Colonic mucosa (tissue), 4 donors: ENCODE data around the gene ELMO1. TPM values are rescaled to one million over a fixed set of nuclear protein-coding genes. Genes with fewer than 3 reads are reported as not detected.

ENCODE experiments used
- DNase-seq: peaks from one replicate; pipeline ENCODE4 v3.0.0-alpha.2; 2020
- H3K27ac ChIP-seq: fragments of 200-600 bp; one replicate; pipeline ENCODE4 v1.8.0; 2021
- H3K27me3 ChIP-seq: fragments of 200-600 bp; one replicate; pipeline ENCODE4 v1.8.0; 2021
- H3K36me3 ChIP-seq: fragments of 200-600 bp; one replicate; pipeline ENCODE4 v1.8.0; 2021
- H3K4me1 ChIP-seq: fragments of 200-600 bp; one replicate; pipeline ENCODE4 v1.8.0; 2021; ENCODE audit warnings: mild to moderate bottlenecking
- H3K4me3 ChIP-seq: fragments of 200-600 bp; one replicate; pipeline ENCODE4 v1.8.0; 2021
- H3K9ac ChIP-seq, 2 donors: one replicate each; pipeline ENCODE4 v1.7.0; 2013; ENCODE audit warnings: control low read depth in 2 of 2, low read depth in 2 of 2, low read length in 2 of 2
- H3K9me3 ChIP-seq: fragments of 200-600 bp; one replicate; pipeline ENCODE4 v1.8.0; 2021
- intact Hi-C: fragments of 100-400 bp; cut with DNase I; formaldehyde crosslinking; loops from one replicate; pipeline ENCODE4 v1.14.1; 2022
- total RNA-seq, 2 donors: library from RNA; stranded (reverse); fragmentation: NEBNext Ultra II Directional in 1 of 2; extraction: Animal tissue kit (Norgen Biotek cat#: 25700) in 1 of 2; gene quantifications; one replicate each; pipeline ENCODE4 v1.2.1, GENCODE V29; 2021
- TF ChIP-seq, protein P1 (sequence below): fragments of 200-600 bp; IDR thresholded peaks from one replicate; pipeline ENCODE4 v1.8.0; 2022; ENCODE audit warnings: antibody characterized with exemption, mild to moderate bottlenecking
- donor health status: healthy.
- donor health status: DM: no; HTN: no; CAD: no.
- donor health status: DM: no; HTN: no; CAD: no.

ELMO1 gene
- total RNA-seq, 2 donors from 2014 or later: 4.2 to 4.7 TPM

DNA sequence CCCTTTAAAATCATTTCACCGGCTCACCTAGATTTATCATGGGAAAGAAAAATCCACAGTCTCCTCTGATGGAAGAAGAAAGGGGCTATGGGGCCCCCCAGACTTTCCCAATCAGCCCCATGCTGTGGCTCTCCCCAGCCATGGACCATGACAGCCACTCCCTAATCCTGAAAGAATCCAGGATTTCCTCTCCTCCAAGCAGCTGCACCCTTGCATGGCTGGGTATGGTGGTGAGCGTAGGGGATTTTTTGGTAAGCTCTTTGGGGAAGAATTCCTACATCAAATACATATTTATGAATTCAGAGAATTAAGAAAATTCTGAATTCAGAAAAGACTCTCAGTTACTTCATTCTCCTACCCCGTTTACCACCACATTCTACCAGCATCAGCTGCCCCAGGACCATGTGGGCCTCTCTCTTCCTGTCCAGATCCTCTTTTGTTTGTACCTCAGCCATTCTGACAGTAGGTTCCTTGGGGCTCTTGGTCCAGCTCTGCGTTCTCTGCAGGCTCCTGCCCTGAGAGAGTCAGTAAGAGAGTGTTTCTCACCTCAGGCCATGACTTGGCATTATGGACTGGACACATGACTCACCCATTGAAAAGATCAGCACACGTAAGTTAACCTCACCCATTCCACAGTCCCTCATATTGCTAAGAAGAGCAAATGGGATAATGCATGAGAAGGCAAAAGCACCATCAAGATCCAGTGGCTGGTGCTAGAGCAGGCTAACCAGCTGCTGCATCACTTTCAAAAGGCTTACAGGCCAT, 337.8 kb downstream of the ELMO1 start:
- no peak overlapping the region for H3K27ac ChIP-seq

DNA sequence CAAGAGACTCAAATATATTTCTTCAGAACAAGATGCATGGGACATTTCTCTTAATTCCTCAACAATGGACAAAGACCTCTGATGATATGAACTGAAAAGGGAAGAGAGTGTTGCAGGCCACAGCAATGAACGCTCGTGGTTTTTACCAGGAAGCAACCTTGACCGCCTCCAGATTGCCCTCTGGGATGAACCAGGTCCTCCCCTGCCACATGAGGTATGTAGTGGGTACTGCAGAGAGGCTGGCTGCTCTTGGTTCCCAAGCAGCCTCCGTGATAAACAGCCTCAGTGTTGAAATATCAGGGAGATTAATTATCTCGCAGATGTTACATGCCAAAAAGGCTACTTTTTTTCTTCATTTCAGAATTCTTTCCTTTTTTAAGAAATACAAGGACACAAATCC, 338.8 kb downstream of the ELMO1 start:
- TF ChIP-seq, protein P1, sequence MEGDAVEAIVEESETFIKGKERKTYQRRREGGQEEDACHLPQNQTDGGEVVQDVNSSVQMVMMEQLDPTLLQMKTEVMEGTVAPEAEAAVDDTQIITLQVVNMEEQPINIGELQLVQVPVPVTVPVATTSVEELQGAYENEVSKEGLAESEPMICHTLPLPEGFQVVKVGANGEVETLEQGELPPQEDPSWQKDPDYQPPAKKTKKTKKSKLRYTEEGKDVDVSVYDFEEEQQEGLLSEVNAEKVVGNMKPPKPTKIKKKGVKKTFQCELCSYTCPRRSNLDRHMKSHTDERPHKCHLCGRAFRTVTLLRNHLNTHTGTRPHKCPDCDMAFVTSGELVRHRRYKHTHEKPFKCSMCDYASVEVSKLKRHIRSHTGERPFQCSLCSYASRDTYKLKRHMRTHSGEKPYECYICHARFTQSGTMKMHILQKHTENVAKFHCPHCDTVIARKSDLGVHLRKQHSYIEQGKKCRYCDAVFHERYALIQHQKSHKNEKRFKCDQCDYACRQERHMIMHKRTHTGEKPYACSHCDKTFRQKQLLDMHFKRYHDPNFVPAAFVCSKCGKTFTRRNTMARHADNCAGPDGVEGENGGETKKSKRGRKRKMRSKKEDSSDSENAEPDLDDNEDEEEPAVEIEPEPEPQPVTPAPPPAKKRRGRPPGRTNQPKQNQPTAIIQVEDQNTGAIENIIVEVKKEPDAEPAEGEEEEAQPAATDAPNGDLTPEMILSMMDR: no peak
- H3K4me3 ChIP-seq: no peak overlapping the region

More for the DNA sequence above, 337.8 kb downstream of the ELMO1 start:
- no peak overlapping the region for H3K4me3 ChIP-seq
- TF ChIP-seq, protein P1: no peak
- no peaks in the 10 kb centered on the region for H3K27me3 ChIP-seq
- intact Hi-C loops: no loop called here
- no peaks in the 10 kb centered on the region for H3K4me1 ChIP-seq
- no peak overlapping the region for H3K9ac ChIP-seq
- H3K9me3 ChIP-seq: no peaks in the 10 kb centered on the region
- DNase-seq: no peak
- H3K36me3 ChIP-seq: no peaks in the 10 kb centered on the region

DNA sequence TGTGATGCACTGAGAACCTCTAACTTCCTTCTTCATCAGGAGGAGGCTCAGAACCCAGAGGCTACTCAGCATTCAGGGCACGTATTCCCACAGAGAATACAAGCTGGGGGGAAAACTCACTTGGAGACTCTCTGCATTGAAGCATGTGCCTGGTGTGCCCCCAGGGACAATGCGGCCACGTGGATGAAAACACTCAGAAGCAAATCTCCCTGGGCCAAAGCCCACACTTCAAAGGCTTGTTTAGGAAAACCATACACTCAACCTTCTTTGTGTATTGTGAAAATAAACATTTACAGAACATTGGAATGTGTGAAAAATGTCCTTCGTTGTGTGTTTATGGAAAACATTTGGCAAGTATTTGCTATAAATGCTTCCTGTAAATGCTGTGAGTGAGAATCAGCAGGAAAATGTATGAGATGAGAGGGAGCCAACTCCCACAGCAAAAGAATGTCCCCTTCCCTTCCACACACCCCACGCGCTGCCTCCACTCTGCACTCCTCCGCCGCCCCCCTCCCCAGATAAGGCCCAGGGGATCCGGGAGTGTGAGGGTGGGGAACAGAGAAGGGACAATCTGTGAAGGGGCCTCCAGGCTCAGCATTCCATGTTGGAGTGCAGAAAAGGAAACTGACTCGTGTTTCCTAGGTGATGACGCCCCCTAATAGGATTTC, 339.5 kb downstream of the ELMO1 start:
- Histone ChIP-seq H3K4me3 (no peak overlapping the region), H3K9ac (no peak overlapping the region), H3K27ac (no peak overlapping the region), H3K9me3 (no peaks in the 10 kb centered on the region), H3K27me3 (no peaks in the 10 kb centered on the region), H3K4me1 (no peaks in the 10 kb centered on the region), H3K36me3 (no peaks in the 10 kb centered on the region)
- intact Hi-C loops: no loop called here
- no peak for DNase-seq
- TF ChIP-seq, protein P1: no peak

More for the DNA sequence above, 338.8 kb downstream of the ELMO1 start:
- Histone ChIP-seq H3K27ac (no peak overlapping the region), H3K4me1 (no peaks in the 10 kb centered on the region), H3K9me3 (no peaks in the 10 kb centered on the region), H3K36me3 (no peaks in the 10 kb centered on the region), H3K27me3 (no peaks in the 10 kb centered on the region), H3K9ac (no peak overlapping the region)
- intact Hi-C loops: no loop called here
- DNase-seq: no peak

DNA sequence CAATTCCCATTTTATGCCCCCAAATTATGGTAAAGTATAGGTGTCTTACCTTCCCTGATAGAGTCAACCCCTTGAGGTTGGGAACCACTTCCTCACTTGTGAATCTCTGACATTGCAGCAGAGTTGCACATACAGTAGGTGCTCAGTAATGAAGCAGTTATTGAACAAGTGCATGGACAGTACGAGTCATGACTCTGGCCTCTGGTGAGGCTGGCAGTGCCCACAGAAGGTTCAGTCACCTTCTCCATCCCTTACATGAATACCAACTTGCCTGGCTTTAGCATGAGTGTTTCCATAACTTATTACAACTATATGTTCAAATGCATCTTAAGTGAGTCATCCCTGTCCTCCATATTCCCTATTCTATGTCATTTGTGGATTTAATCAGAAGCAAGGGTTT, 340.0 kb downstream of the ELMO1 start:
- DNase-seq: no peak
- Histone ChIP-seq H3K27ac (no peak overlapping the region), H3K27me3 (no peaks in the 10 kb centered on the region), H3K9me3 (no peaks in the 10 kb centered on the region), H3K9ac (no peak overlapping the region), H3K4me3 (no peak overlapping the region), H3K36me3 (no peaks in the 10 kb centered on the region), H3K4me1 (no peaks in the 10 kb centered on the region)
- TF ChIP-seq, protein P1: no peak
- intact Hi-C loops: no loop called here

DNA sequence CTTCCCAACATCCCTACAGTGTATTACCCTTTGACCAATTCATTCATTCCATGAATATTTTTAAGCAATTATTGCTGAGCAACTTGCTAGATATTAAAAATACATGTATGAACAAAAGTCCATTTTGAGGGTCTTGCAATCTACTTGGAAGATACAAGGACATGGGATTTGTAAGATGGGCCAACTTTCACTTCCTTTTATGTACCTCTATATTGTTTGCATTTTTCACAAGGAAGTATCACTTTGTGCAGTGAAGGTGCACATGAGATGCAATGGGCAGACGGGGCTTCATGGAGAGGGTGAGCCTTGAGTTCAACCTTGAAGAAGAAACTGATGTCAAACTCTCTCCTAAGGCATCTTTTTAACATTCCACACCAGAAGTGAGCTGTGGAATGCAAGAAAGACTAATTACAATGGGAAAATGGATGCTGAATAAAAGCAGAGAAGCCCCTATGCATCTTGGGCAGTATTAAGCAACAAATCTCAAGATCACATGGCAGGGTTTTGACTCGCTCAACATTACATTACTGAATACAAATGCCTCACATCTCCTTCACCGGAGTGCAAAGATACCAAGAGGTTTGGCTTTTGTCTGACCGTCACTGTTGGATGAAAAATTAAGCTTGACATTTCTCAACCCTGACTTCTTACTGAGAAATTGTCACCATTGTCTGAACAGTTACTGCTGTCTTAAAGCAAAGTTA, 341.5 kb downstream of the ELMO1 start:
- TF ChIP-seq, protein P1: no peak
- no peak overlapping the region for H3K27ac ChIP-seq
- DNase-seq: no peak
- no peaks in the 10 kb centered on the region for H3K27me3 ChIP-seq
- H3K4me3 ChIP-seq: no peak overlapping the region
- intact Hi-C loops: no loop called here
- H3K4me1 ChIP-seq: no peaks in the 10 kb centered on the region
- no peaks in the 10 kb centered on the region for H3K9me3 ChIP-seq
- H3K36me3 ChIP-seq: no peaks in the 10 kb centered on the region
- H3K9ac ChIP-seq: no peak overlapping the region
